PC-3 (cell line): Measurements from ENCODE around the gene KDM1A. TPM values are rescaled to one million over a fixed set of nuclear protein-coding genes. Genes with fewer than 3 reads are reported as not detected.

Experiments used
- ATAC-seq: fragments of 200-7000 bp; cut with Tn5 transposase; 2 replicates; pipeline ENCODE4 v1.9.1; 2020; ENCODE audit warnings: mild to moderate bottlenecking, moderate library complexity
- BruUV-seq: library from RNA; stranded (reverse); fragments of 400-500 nt; replicated peaks from 2 replicates; lab custom pipeline; 2021; lab: Mats Ljungman, UMichigan
- CTCF ChIA-PET: fragments of 300-600 bp; sonication (Branson Sonifier 250); formaldehyde crosslinking; loops from one replicate; lab custom pipeline; 2022; ENCODE audit warnings: antibody characterized with exemption; lab: Charles Lee
- POLR2A ChIA-PET: fragments of 300-600 bp; sonication (Branson Sonifier 250); formaldehyde crosslinking; loops from one replicate; lab custom pipeline; 2022; ENCODE audit warnings: antibody characterized with exemption; ENCODE audit not compliant: unreplicated experiment; lab: Charles Lee
- DNase-seq: peaks from one replicate; pipeline ENCODE4 v3.0.0-alpha.2; 2015
- H2AFZ ChIP-seq: fragments of 300-600 bp; sonication (generic); 2 replicates; pipeline ENCODE4 v1.6.0; 2016; ENCODE audit warnings: antibody characterized with exemption, low read length
- H3F3A ChIP-seq: fragments of 300-600 bp; sonication (generic); one replicate; pipeline ENCODE4 v1.6.0; 2017; ENCODE audit warnings: antibody characterized with exemption, low read length, control low read depth, mild to moderate bottlenecking; ENCODE audit not compliant: unreplicated experiment
- H3K27ac ChIP-seq: fragments of 300-600 bp; sonication (generic); 2 replicates; pipeline ENCODE4 v1.5.1; 2016; ENCODE audit warnings: mild to moderate bottlenecking, low read length
- H3K27me3 ChIP-seq: fragments of 300-600 bp; sonication (generic); 2 replicates; pipeline ENCODE4 v1.6.1; 2016; ENCODE audit warnings: low read length, mixed read lengths
- H3K36me3 ChIP-seq: fragments of 300-600 bp; sonication (generic); 2 replicates; pipeline ENCODE4 v1.6.1; 2016; ENCODE audit warnings: low read depth, mixed run types, low read length, mixed read lengths
- H3K4me1 ChIP-seq: fragments of 300-600 bp; sonication (generic); 2 replicates; pipeline ENCODE4 v1.5.1; 2016; ENCODE audit warnings: low read length; ENCODE audit not compliant: insufficient read depth
- H3K4me2 ChIP-seq: fragments of 300-600 bp; sonication (generic); 2 replicates; pipeline ENCODE4 v1.6.0; 2016; ENCODE audit warnings: low read length
- H3K4me3 ChIP-seq: fragments of 300-600 bp; sonication (generic); 2 replicates; pipeline ENCODE4 v1.5.1; 2016; ENCODE audit warnings: mild to moderate bottlenecking, low read length, mixed read lengths
- H3K79me2 ChIP-seq: fragments of 300-600 bp; sonication (generic); 2 replicates; pipeline ENCODE4 v1.6.1; 2017; ENCODE audit warnings: low read length, mixed read lengths
- H3K9ac ChIP-seq: fragments of 300-600 bp; sonication (generic); 2 replicates; pipeline ENCODE4 v1.6.0; 2016; ENCODE audit warnings: mild to moderate bottlenecking, low read length
- H3K9me2 ChIP-seq: fragments of 300-600 bp; sonication (generic); replicated peaks from 2 replicates; pipeline ENCODE4 v1.6.1; 2016; ENCODE audit warnings: mixed run types, low read length, mixed read lengths
- H3K9me3 ChIP-seq: fragments of 300-600 bp; sonication (generic); 2 replicates; pipeline ENCODE4 v1.6.1; 2016; ENCODE audit warnings: low read length, mixed read lengths
- H4K20me1 ChIP-seq: fragments of 300-600 bp; sonication (generic); 2 replicates; pipeline ENCODE4 v1.6.1; 2016; ENCODE audit warnings: low read length, mixed read lengths
- CTCF ChIP-seq: fragments of 300-600 bp; sonication (generic); conservative IDR thresholded peaks from 2 replicates; pipeline ENCODE4 v1.5.1; 2017; ENCODE audit warnings: antibody characterized with exemption, low read depth, mild to moderate bottlenecking, low read length
- EZH2 ChIP-seq: fragments of 300-600 bp; sonication (generic); IDR thresholded peaks from one replicate; pipeline ENCODE4 v1.6.1; 2017; ENCODE audit warnings: antibody characterized with exemption, mild to moderate bottlenecking, low read length; ENCODE audit not compliant: unreplicated experiment
- EZH2phosphoT487 ChIP-seq: fragments of 300-600 bp; sonication (generic); IDR thresholded peaks from 2 replicates; pipeline ENCODE4 v1.6.1; 2018; ENCODE audit warnings: mild to moderate bottlenecking, antibody characterized with exemption, low read length, borderline replicate concordance
- intact Hi-C: fragments of 100-400 bp; cut with micrococcal nuclease; formaldehyde crosslinking; loops from 2 replicates; pipeline ENCODE4 v1.9.0; 2023
- total RNA-seq: library from RNA; depleted of rRNA; stranded (reverse); fragments of >200 nt; gene quantifications from 2 replicates; pipeline ENCODE4 v1.2.3, GENCODE V29; 2014

The KDM1A gene
- total RNA-seq, 1 experiment from 2014 or later = 186 TPM

- no peaks in the 10 kb centered on the region for H3K27me3 ChIP-seq
- H3K4me3 ChIP-seq = no peak overlapping the region
- ChIA-PET POLR2A (no interaction called here), CTCF (no interaction called here)
- H3K9me3 ChIP-seq = no peaks in the 10 kb centered on the region
- peaks cover 31% of the 10 kb centered on the region for H3K79me2 ChIP-seq
- DNase-seq (no peak), ATAC-seq (no peak)
- no peak overlapping the region for H2AFZ ChIP-seq
- no peak overlapping the region for H3K27ac ChIP-seq
- H3K4me1 ChIP-seq = peaks cover 48% of the 10 kb centered on the region
- H4K20me1 ChIP-seq = no peaks in the 10 kb centered on the region
- TF ChIP-seq CTCF = no peak
- no peak for TF ChIP-seq EZH2phosphoT487
- TF ChIP-seq EZH2 = no peak
- no peak overlapping the region for H3K4me2 ChIP-seq
- intact Hi-C loops = no loop called here
- no peaks in the 10 kb centered on the region for H3K9me2 ChIP-seq
- H3K9ac ChIP-seq = no peak overlapping the region
- peaks cover 16% of the 10 kb centered on the region; the same call in 1 of the 2 replicates for H3K36me3 ChIP-seq
- peaks cover 8% of the 10 kb centered on the region for H3F3A ChIP-seq
- no TSS peak for BruUV-seq
These were observed 78.0 kb downstream of the KDM1A start for GRCh38 chr1:23097316-23097715.

GRCh38 chr1:23098463-23099170 lies 79.3 kb downstream of the KDM1A start:
- Histone ChIP-seq H3F3A (peaks cover 8% of the 10 kb centered on the region), H3K9me2 (no peaks in the 10 kb centered on the region), H3K9ac (no peak overlapping the region), H3K36me3 (peaks cover 5% of the 10 kb centered on the region; the same call in 1 of the 2 replicates), H3K4me1 (peaks cover 60% of the 10 kb centered on the region), H3K79me2 (peaks cover 31% of the 10 kb centered on the region), H3K4me2 (peak overlapping the region; percentile 47; the same call in 1 of the 2 replicates), H3K27me3 (no peaks in the 10 kb centered on the region), H4K20me1 (no peaks in the 10 kb centered on the region), H3K27ac (peak overlapping the region; percentile 11; the same call in 1 of the 2 replicates), H3K9me3 (no peaks in the 10 kb centered on the region), H2AFZ (no peak overlapping the region), H3K4me3 (no peak overlapping the region)
- CTCF ChIA-PET = interaction anchor here (0.6 to 2.6 kb wide), 5 partner anchors 66 to 306 kb away, joined by 3 to 30 read pairs (median 3); partner anchors contain the start of gene LUZP1
- peak; percentile 90 for TF ChIP-seq CTCF
- no peak for TF ChIP-seq EZH2phosphoT487
- intact Hi-C loops = loop anchor here (1.0 kb wide), 2 partner anchors 86 to 122 kb away; no protein-coding TSS in a partner anchor
- POLR2A ChIA-PET = interaction anchor here (0.7 kb wide), 1 partner anchor 68 kb away, joined by 4 read pairs; no protein-coding TSS in a partner anchor
- ATAC-seq (0 out of 2 replicates have a peak, but pooled peaks have one; percentile 1), DNase-seq (peak; percentile 79)
- no TSS peak for BruUV-seq

DNA sequence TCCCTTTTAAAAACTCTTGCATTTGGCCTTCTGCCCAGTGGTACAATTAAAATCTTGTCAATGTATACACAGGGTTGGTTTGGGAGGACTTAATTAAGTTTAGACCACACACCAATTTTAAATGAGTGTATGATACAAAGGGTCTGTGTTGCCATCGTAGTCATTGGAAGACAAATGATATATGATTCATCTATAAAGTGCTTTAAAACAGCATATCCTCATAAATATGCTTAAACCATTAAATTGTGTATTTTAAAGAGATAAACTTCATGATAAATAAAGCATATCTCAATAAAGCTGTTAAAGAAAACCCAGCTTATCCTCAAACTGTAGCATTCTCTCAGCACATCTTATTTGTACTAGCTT lies 79.9 kb downstream of the KDM1A start:
- BruUV-seq = no TSS peak
- intact Hi-C loops = no loop called here
- CTCF ChIA-PET = interaction anchor here (0.7 to 2.6 kb wide), 3 partner anchors 78 to 307 kb away, joined by 3 to 30 read pairs (median 19); no protein-coding TSS in a partner anchor
- ATAC-seq = no peak
- Histone ChIP-seq H3K79me2 (peaks cover 31% of the 10 kb centered on the region), H3K4me3 (no peak overlapping the region), H3K9me3 (no peaks in the 10 kb centered on the region), H3K27ac (peak overlapping the region; percentile 11; the same call in 1 of the 2 replicates), H4K20me1 (no peaks in the 10 kb centered on the region), H3K9me2 (no peaks in the 10 kb centered on the region), H3K4me1 (peaks cover 64% of the 10 kb centered on the region), H3K27me3 (no peaks in the 10 kb centered on the region), H3F3A (peaks cover 8% of the 10 kb centered on the region), H3K4me2 (peak overlapping the region; percentile 47; the same call in 1 of the 2 replicates), H3K9ac (no peak overlapping the region), H3K36me3 (no peaks in the 10 kb centered on the region; the same call in 1 of the 2 replicates), H2AFZ (no peak overlapping the region)
- POLR2A ChIA-PET = interaction anchor here (0.7 kb wide), 1 partner anchor 68 kb away, joined by 4 read pairs; no protein-coding TSS in a partner anchor
- TF ChIP-seq CTCF (no peak), EZH2phosphoT487 (no peak), EZH2 (no peak)
- DNase-seq = no peak
